Body of pancreas (tissue), 4 donors: ENCODE results near the gene ELP1.

Source experiments
- CTCF ChIP-seq, 7 experiments: fragments of 450-650 bp in 4 of 7; fragments of 200-600 bp in 3 of 7; sonication (generic) in 3 of 7; IDR thresholded peaks; one replicate each; pipeline ENCODE4 v1.5.1; 2016 to 2019; ENCODE audit warnings: antibody characterized with exemption in 7 of 7
- POLR2A ChIP-seq, 3 donors: fragments of 450-650 bp; IDR thresholded peaks; one replicate each; pipeline ENCODE4 v1.6.1; 2016; ENCODE audit warnings: antibody characterized with exemption in 3 of 3, mild to moderate bottlenecking in 2 of 3

- TF ChIP-seq CTCF (IDR thresholded peaks at IDR 0.05) (no peak), POLR2A (IDR thresholded peaks at IDR 0.05) (no peak)
Observed at GRCh38 chr9:108967916-108968315, 34.0 kb upstream of the ELP1 start.
